COLO668 (cell line): ENCODE results near the gene KRT31.
"Not testable (repeated sequence)": the region's sequence is repeated elsewhere in the genome, so short reads cannot be mapped to it uniquely, and the experiment has no call there.

Experiments
- DNase-seq: peaks from one replicate; lab custom pipeline; 2025; ENCODE audit not compliant: unreplicated experiment; lab: John Stamatoyannopoulos, UW

KRT31 gene

DNA sequence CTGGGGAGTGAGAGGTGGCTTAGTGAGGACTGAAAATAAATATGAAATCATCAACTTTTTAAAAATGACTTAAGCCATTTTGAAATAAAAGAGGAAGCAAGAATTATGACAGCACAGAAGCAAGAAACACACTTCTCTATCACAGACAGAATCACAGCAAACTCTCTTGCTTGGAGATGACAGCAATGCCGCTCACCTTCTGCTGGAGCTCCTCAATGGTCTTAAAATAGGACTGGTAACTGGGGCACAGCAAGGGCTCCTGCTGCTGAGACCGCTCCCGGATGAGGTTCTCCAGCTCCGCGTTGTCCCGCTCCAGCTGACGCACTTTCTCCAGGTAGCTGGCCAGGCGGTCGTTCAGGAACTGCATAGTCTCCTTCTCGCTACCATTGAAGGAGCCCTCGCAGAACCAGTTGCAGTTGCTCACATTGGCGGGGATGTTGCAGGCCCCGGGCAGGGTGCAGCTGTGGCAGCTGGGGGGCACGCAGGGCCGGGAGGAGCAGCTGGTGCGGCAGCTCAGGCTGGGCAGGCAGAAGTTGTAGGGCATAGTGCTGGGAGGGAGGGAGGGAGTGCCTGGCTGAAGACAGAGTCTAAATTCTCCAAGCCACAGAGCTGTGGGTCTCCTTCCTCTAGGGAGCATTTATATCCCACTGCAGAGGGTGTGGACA lies at the start of gene KRT31:
Gene KRT31, minus strand, starts transcription at position 613 of the 665 bp plus-strand sequence. Its CDS starts 69 bp downstream, at position 544.
- DNase-seq = no peak

DNA sequence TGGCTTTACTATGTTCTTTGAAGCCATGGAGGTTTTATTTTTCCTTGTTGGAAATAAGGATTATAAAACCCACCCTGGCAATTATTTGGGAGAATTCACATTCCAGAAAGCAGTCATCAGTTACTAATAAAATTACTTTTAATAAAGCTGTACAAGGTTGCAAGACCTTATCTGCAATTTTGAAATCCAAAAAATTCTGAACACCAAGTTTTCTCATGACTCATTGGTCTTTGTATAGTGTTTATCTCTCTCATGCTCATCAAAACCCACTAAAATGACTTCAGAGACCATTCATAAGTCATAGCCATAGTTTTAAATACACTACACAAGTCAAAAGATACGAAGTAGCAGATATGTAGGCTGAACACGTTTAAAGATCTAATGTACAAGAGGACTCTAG lies 49.4 kb upstream of the KRT31 start:
- no peak for DNase-seq

- no peak for DNase-seq
These were observed 47.2 kb upstream of the KRT31 start for GRCh38 chr17:41444640-41445039.

GRCh38 chr17:41444186-41444585 lies 46.8 kb upstream of the KRT31 start:
- no peak for DNase-seq

DNA sequence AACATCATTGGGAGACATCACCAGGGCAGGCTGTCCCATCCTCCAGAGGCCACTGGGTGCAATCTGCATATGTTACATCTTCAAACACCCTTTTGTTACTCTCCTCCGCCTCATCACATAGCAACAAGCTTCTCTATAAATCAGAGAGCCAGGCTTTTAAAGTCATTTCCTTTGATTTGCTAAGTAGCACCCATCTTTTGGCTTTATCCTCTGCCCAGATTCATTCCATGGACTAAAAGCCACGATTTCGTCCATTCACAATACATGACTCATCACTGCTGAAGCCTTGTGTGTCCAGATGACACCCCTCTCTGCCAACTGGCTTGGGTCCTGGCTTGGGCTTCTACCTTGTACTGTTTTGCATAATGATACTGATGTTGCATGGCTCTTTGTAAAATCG lies 45.3 kb upstream of the KRT31 start:
- DNase-seq = no peak

DNA sequence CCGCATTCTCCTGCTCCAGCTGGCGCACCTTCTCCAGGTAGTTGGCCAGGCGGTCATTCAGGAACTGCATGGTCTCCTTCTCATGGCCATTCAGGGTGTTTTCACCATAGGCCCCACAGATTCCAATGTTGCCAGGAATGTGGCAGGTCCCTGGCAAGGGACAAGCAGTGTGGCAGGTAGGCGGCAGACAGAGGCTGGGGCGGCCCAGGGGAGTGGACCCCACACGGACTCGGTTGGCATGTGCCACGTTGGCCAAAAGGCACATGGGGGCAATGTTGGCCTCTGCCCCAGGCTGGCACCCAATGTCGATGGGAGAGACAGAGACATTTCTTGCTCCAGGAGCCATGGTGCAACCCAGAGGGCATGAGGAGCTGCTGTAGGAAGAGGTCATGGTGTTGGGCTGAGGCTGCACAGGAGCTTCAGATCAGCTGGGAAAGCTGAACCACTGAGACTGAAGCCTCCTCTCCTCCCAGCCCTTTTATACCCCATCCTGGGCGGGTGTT lies 43.2 kb upstream of the KRT31 start, which contains the start of gene KRT38:
Gene KRT38, minus strand, starts transcription at position 453 of the 503 bp plus-strand sequence. Its CDS starts 62 bp downstream, at position 391.
- DNase-seq = no peak

- no peak for DNase-seq
These were observed 42.0 kb upstream of the KRT31 start for GRCh38 chr17:41439375-41439774.

- no peak for DNase-seq
These were observed 40.4 kb upstream of the KRT31 start for GRCh38 chr17:41437769-41438168.

DNA sequence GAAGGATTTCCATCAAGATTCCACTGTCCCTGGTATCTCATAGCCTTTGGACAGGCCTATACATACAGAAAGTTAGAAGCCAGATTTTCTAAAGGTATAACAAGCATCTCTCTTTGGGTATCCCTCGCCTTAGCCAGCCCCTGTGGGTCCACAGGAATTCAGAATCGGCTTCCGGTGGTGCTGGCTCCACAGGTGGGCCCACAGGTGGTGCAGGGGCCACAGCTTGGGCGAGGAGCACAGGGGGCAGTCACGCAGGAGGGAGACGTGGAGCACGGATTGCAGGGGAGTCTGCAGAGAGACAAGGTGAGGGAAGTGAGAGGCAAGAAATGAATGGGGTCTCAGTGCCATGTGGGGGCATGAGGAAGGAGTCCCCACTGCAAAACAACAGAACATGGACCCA lies 39.8 kb upstream of the KRT31 start:
- no peak for DNase-seq

GRCh38 chr17:41434415-41434814 lies 37.0 kb upstream of the KRT31 start:
- no peak for DNase-seq

GRCh38 chr17:41434005-41434404 lies 36.6 kb upstream of the KRT31 start:
- no peak for DNase-seq

- no peak for DNase-seq
These were observed 36.2 kb upstream of the KRT31 start for GRCh38 chr17:41433586-41433985.

- DNase-seq = not testable (repeated sequence)
These were observed 33.0 kb upstream of the KRT31 start for GRCh38 chr17:41430376-41430775.

- DNase-seq = no peak
These were observed 32.3 kb upstream of the KRT31 start for GRCh38 chr17:41429667-41430066.

DNA sequence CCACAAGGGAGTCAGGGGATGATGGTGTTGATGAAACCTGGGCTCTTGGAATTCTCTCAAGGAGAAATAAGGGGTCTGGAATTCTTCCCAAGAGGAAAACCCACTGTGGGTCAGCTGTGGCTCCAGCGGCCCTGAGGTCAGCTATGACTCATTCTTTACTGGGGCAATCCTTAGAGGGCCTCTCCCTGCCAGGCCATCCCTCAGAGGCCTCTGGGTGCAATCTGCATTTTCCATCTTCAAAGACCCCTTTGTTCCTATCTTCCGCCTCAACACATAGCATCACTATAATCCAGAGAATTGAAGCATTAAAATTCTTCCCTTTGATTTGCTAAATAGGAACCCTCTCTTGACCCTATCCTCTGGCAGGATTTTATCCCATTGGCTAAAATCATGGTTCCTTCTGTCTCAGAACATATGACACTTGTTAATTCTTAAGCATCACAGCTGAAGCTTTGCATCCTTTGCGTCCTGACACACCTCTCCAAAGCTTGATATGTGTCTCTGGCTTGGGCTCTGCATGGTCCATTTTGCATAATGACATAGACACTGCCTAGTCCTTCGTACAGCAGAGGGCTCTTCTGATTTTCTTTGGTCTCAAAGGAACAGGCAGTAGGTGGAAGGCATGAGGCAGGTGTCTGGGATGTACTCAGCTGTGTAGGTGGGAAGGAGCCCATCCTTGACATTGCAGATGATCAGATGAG lies 31.3 kb upstream of the KRT31 start:
- DNase-seq = no peak

DNA sequence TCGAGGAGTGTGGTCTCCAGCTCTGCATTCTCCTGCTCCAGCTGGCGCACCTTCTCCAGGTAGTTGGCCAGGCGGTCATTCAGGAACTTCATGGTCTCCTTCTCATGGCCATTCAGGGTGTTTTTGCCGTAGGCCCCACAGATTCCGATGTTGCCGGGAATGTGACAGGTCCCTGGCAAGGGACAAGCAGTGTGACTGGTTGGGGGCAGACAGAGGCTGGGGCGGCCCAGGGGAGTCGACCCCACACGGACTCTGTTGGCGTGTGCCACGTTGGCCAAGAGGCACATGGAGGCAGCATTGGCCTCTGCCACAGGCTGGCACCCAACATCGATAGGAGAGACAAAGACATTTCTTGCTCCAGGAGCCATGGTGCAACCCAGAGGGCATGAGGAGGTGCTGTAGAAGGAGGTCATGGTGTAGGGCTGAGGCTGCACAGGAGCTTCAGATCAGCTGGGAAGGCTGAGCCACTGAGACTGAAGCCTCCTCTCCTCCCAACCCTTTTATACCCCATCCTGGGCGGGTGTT lies 26.8 kb upstream of the KRT31 start, which contains the start of gene KRT37:
Gene KRT37, minus strand, starts transcription at position 475 of the 525 bp plus-strand sequence. Its CDS starts 62 bp downstream, at position 413.
- DNase-seq = no peak

DNA sequence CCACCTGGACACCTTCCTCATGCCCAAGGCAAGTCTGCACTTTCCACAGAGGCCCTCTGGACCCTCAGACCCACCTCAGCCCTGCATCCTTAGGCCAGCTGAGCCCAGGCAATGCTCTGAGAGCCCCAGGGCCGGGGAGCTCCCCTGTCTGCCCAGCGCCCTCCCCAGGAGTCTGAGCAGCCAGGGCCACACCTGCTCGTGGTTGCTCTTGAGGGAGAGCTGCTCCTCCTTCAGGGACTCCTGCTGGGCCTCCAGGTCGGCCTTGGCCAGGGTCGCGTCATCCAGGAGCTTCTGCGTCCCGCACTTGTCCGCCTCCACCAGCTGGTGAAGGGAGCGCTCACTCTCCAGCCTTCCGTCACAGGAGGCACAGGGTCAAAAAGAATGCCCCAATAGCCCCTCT lies 25.2 kb upstream of the KRT31 start:
- DNase-seq = not testable (repeated sequence)

DNA sequence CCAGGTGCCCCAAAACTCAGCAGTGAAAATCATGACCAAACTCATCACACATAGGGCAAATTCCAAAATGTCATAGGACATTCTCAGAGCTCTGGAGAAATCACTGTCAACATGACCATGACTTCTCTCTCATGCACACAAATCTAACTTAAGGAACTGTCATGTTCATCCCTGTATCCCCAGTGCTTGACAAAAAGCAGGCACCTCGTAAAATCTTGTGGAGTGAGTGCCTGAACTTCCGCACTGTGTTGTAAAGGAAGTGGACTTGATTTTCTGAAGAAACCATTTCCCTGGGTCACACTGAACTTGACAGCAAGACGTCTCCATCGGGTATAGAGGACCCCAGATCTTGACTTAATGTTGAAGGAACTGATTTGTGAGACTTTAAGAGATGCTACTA lies 24.2 kb upstream of the KRT31 start:
- DNase-seq = no peak

DNA sequence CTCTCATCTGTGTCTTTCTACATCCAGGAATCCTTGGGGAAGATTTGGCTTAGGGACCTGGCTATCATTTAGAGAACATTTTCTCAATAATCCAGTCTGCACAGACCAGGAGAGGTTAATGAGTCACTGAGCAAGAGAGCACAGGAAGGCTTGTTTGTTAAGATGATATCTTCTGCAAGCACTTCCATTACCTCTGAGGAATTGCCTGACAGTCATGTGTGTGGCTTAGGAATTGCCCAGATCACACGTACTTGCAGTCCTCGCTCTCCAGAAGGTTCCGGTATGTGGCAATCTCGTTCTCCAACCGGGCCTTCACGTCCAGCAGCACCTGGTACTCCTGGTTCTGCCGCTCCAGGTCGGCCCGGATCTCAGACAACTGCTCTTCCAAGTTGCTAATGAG lies 23.7 kb upstream of the KRT31 start:
- no peak for DNase-seq

- DNase-seq = no peak
These were observed 22.7 kb upstream of the KRT31 start for GRCh38 chr17:41420134-41420533.

- no peak for DNase-seq
These were observed 22.3 kb upstream of the KRT31 start for GRCh38 chr17:41419716-41420115.
